T-helper 1 cell treated with Interleukin-12 subunit alpha and Interleukin-12 subunit beta and Interleukin-4 antibody, amounts not matched to agents 30 μg/mL and 1 μg/mL, for 36 hours (primary cell): ENCODE measurements around the gene MC4R.

Source experiments
- H3K27ac Mint-ChIP-seq: one replicate; pipeline ENCODE4 v1.8.0; 2021; ENCODE audit warnings: mild to moderate bottlenecking, mixed read lengths
- H3K27me3 Mint-ChIP-seq: one replicate; pipeline ENCODE4 v1.8.0; 2021; ENCODE audit warnings: low read depth, mixed read lengths
- H3K36me3 Mint-ChIP-seq: one replicate; pipeline ENCODE4 v1.8.0; 2021; ENCODE audit warnings: low read depth, mixed read lengths
- H3K4me1 Mint-ChIP-seq: one replicate; pipeline ENCODE4 v1.8.0; 2021; ENCODE audit warnings: low read depth, mixed read lengths
- H3K4me3 Mint-ChIP-seq: one replicate; pipeline ENCODE4 v1.8.0; 2021; ENCODE audit warnings: mild to moderate bottlenecking, moderate library complexity, mixed read lengths
- H3K9me3 Mint-ChIP-seq: one replicate; pipeline ENCODE4 v1.8.0; 2021; ENCODE audit warnings: mixed read lengths

MC4R gene

GRCh38 chr18:60372132-60372531 is 443 bp downstream of the MC4R start:
- H3K4me3 Mint-ChIP-seq, result no peak overlapping the region
- no peaks in the 10 kb centered on the region for H3K36me3 Mint-ChIP-seq
- no peak overlapping the region for H3K27ac Mint-ChIP-seq
- H3K27me3 Mint-ChIP-seq, result no peaks in the 10 kb centered on the region
- no peaks in the 10 kb centered on the region for H3K9me3 Mint-ChIP-seq
- no peaks in the 10 kb centered on the region for H3K4me1 Mint-ChIP-seq

GRCh38 chr18:60358516-60358915 is 14.1 kb downstream of the MC4R start:
- H3K27me3 Mint-ChIP-seq, result no peaks in the 10 kb centered on the region
- H3K36me3 Mint-ChIP-seq, result no peaks in the 10 kb centered on the region
- no peak overlapping the region for H3K4me3 Mint-ChIP-seq
- H3K27ac Mint-ChIP-seq, result no peak overlapping the region
- no peaks in the 10 kb centered on the region for H3K9me3 Mint-ChIP-seq
- H3K4me1 Mint-ChIP-seq, result no peaks in the 10 kb centered on the region

GRCh38 chr18:60350941-60351340 is 21.6 kb downstream of the MC4R start:
- Mint-ChIP-seq H3K27me3 (no peaks in the 10 kb centered on the region), H3K4me1 (no peaks in the 10 kb centered on the region), H3K4me3 (no peak overlapping the region), H3K9me3 (no peaks in the 10 kb centered on the region), H3K27ac (no peak overlapping the region), H3K36me3 (no peaks in the 10 kb centered on the region)

- Mint-ChIP-seq H3K9me3 (no peaks in the 10 kb centered on the region), H3K27me3 (no peaks in the 10 kb centered on the region), H3K36me3 (no peaks in the 10 kb centered on the region), H3K4me1 (no peaks in the 10 kb centered on the region), H3K4me3 (no peak overlapping the region), H3K27ac (no peak overlapping the region)
Measured at GRCh38 chr18:60350150-60350549, 22.4 kb downstream of the MC4R start.

GRCh38 chr18:60347526-60348045 is 25.0 kb downstream of the MC4R start:
- no peaks in the 10 kb centered on the region for H3K36me3 Mint-ChIP-seq
- no peaks in the 10 kb centered on the region for H3K4me1 Mint-ChIP-seq
- H3K27me3 Mint-ChIP-seq, result no peaks in the 10 kb centered on the region
- H3K9me3 Mint-ChIP-seq, result no peaks in the 10 kb centered on the region
- H3K27ac Mint-ChIP-seq, result no peak overlapping the region
- H3K4me3 Mint-ChIP-seq, result no peak overlapping the region

GRCh38 chr18:60339018-60339417 is 33.6 kb downstream of the MC4R start:
- Mint-ChIP-seq H3K27me3 (no peaks in the 10 kb centered on the region), H3K36me3 (no peaks in the 10 kb centered on the region), H3K4me3 (no peak overlapping the region), H3K9me3 (peaks cover 4% of the 10 kb centered on the region), H3K27ac (no peak overlapping the region), H3K4me1 (no peaks in the 10 kb centered on the region)

GRCh38 chr18:60331890-60332289 is 40.7 kb downstream of the MC4R start:
- H3K36me3 Mint-ChIP-seq, result no peaks in the 10 kb centered on the region
- H3K9me3 Mint-ChIP-seq, result peaks cover 4% of the 10 kb centered on the region
- no peaks in the 10 kb centered on the region for H3K4me1 Mint-ChIP-seq
- H3K27ac Mint-ChIP-seq, result no peak overlapping the region
- H3K4me3 Mint-ChIP-seq, result no peak overlapping the region
- H3K27me3 Mint-ChIP-seq, result no peaks in the 10 kb centered on the region

GRCh38 chr18:60329131-60329530 is 43.4 kb downstream of the MC4R start:
- Mint-ChIP-seq H3K27me3 (no peaks in the 10 kb centered on the region), H3K27ac (no peak overlapping the region), H3K4me3 (no peak overlapping the region), H3K4me1 (no peaks in the 10 kb centered on the region), H3K9me3 (no peaks in the 10 kb centered on the region), H3K36me3 (no peaks in the 10 kb centered on the region)

GRCh38 chr18:60327880-60328279 is 44.7 kb downstream of the MC4R start:
- Mint-ChIP-seq H3K27ac (no peak overlapping the region), H3K4me1 (no peaks in the 10 kb centered on the region)

GRCh38 chr18:60322591-60322990 is 50.0 kb downstream of the MC4R start:
- Mint-ChIP-seq H3K36me3 (no peaks in the 10 kb centered on the region), H3K27me3 (no peaks in the 10 kb centered on the region), H3K4me3 (no peak overlapping the region), H3K27ac (no peak overlapping the region), H3K9me3 (no peaks in the 10 kb centered on the region), H3K4me1 (no peaks in the 10 kb centered on the region)

More at GRCh38 chr18:60327880-60328279, 44.7 kb downstream of the MC4R start:
- Mint-ChIP-seq H3K4me3 (no peak overlapping the region), H3K36me3 (no peaks in the 10 kb centered on the region), H3K9me3 (no peaks in the 10 kb centered on the region), H3K27me3 (no peaks in the 10 kb centered on the region)
